Epithelial cell of prostate (primary cell): Measurements from ENCODE around the gene CNGA1.

Experiments
- DNase-seq: peaks from one replicate; pipeline ENCODE4 v3.0.0-alpha.2; 2011; ENCODE audit warnings: low read depth, low spot score
- H3K27ac ChIP-seq: fragments of 450-650 bp; 2 replicates; pipeline ENCODE4 v1.5.1; 2017; ENCODE audit warnings: mild to moderate bottlenecking

Gene CNGA1

GRCh38 chr4:47914220-47914925 lies 102.1 kb downstream of the CNGA1 start, which contains the start of gene NFXL1:
Gene NFXL1 (minus strand): TSS chr4:47914583. CDS start chr4:47914203, 380 bp downstream.
- DNase-seq, result peak; percentile 82
- H3K27ac ChIP-seq, result peak within 1 kb of the TSS; percentile 76

DNA sequence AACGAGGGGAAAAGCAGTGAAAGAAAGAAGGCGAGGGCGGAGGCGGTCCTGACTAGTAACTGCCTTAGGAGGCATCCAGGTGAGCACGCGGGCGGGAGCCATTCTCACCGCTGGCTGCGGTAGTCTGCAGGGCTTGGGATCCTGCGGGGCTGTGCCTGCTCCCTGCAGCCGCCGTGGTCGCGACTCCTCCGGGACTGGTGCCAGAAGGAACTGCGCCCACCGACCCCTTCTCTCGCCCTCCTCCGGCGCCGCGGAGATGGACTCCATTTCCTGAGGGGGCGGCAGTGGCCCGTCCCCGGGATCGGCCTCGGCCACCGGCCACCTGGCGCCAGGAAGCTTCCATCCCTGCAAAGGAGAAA lies 102.6 kb downstream of the CNGA1 start:
- no peak for DNase-seq
- H3K27ac ChIP-seq, result peak overlapping the region; percentile 76

DNA sequence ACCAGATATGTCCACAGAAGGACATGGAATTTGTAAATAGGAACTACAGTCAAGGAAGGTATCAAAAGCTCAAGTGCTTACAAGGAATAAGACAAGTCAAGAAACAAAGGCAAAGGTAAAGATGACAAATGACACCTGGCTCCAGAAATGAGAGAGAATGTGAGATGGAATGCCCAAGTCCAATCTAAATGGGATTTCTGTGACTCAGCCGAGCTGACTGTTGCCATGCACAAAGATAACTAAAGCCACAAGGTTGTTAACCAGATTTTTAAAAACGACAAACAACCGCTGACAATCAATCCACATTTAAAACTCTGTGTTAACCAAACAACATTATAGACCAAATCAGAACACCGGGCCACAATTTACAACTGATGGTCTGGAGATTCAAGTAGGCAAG lies 103.2 kb downstream of the CNGA1 start:
- DNase-seq, result no peak
- H3K27ac ChIP-seq, result peak overlapping the region; percentile 76

- no peak for DNase-seq
- H3K27ac ChIP-seq, result no peak overlapping the region
These were observed 109.3 kb downstream of the CNGA1 start for GRCh38 chr4:47907089-47907646.

DNA sequence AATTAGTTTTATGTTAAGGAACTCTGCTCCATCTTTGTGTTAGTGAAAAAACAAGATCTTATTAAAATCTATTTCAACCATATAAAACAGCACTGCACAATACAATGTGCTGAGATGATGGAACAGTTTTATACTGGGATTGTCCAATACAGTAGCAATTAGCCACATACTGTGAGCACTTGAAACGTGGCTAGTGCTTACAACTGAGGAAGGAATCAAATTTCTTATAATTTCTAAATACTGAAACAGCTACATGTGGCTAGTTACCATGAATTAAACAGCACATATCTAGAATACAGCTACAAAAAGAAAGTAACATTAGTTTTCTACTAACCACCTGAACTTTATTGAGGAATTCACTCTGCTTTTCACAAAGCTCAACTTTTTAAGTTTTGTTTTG lies 116.8 kb downstream of the CNGA1 start:
- DNase-seq, result no peak
- no peak overlapping the region for H3K27ac ChIP-seq

GRCh38 chr4:47891928-47892327 lies 124.6 kb downstream of the CNGA1 start:
- no peak overlapping the region for H3K27ac ChIP-seq
- no peak for DNase-seq
